ENCODE results near the gene TMEM259.

The TMEM259 gene

DNA sequence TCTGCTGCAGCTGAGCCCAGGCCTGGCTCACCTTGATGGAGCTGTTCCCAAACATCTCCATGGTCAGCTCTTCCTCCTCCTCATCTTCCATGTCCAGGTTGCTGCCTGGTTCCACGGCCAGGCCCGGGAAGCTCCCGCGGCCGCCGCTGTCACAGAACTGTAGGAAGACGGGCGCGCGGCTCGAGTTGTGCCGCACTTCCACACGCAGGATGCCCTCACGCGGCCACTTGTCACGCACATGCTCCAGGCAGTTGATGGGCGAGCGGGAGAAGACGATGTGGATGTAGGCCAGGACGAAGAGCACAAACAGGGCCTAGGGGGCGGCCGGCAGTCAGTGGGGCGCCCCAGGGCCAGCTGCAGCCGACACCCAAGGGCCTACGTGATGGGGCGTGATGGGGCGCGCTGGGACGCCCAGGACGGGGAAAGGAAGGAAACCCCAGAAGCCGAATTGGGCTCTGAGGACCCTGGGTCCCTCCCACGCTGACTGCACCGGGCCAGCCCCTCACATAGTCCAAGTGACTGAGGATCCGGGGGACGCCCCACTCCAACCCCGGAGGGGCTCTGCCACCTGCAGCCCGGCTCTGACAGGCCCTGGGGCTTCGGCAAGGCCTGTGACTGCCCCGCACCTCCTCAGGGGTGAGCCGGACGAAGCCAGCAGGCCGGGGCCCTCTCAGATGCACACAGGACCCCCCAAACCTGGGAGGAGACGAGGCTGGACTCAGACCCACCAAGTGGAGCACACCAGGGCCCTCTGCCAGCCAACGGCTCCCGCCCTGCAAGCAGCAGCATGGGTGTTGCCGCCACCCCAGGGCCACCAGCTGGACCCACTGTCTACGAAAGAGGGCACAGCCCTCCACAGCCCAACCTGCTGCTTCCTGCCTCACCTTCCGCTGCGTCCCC, 6.5 kb downstream of the TMEM259 start:
- H3K79me2 ChIP-seq (ENCODE audit: insufficient read depth, low read length) = peaks cover 41% of the 10 kb centered on the region
- H3K27ac ChIP-seq (ENCODE audit: low read depth, low read length, poor library complexity, severe bottlenecking) = no peak overlapping the region
- H3K36me3 ChIP-seq (ENCODE audit: insufficient read depth, low read length) = peaks cover 61% of the 10 kb centered on the region

DNA sequence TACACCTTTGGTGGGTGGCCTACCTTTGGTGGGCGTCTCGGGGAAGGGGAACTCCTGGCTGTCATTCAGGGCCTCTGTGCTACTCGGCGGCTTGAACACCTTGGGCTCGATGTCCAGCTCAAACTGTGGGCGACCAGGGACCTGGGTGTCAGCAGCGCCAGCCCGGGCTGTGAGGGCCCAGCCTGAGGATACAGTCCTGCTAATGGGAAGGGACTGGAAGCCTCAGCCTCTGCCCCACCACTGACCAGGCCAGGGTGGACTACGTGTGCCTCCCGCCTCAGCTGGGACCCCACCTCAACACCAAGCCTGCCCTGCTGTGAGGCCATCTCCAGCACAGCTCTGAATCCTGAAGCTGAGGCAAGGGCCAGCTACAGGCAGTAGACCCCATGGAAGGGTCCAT, 7.7 kb downstream of the TMEM259 start:
- H3K9me2 ChIP-seq (ENCODE audit: low read depth, low read length) = no peaks in the 10 kb centered on the region
- peaks cover 31% of the 10 kb centered on the region for H3K4me1 ChIP-seq (ENCODE audit: insufficient read depth, low read length, severe bottlenecking)
- H3K4me3 ChIP-seq (ENCODE audit: low read depth, low read length, poor library complexity, severe bottlenecking) = no peak overlapping the region
- H3K79me2 ChIP-seq (ENCODE audit: insufficient read depth, low read length) = peaks cover 31% of the 10 kb centered on the region
- no peak overlapping the region for H3K27ac ChIP-seq (ENCODE audit: low read depth, low read length, poor library complexity, severe bottlenecking)
- H3K9me3 ChIP-seq (ENCODE audit: low read length) = no peaks in the 10 kb centered on the region
- H3K27me3 ChIP-seq (ENCODE audit: insufficient read depth, low read length) = no peaks in the 10 kb centered on the region
- TF ChIP-seq EZH2 (IDR thresholded peaks at IDR 0.05; ENCODE audit: borderline replicate concordance, low read length) = no peak
- TF ChIP-seq, protein P1, sequence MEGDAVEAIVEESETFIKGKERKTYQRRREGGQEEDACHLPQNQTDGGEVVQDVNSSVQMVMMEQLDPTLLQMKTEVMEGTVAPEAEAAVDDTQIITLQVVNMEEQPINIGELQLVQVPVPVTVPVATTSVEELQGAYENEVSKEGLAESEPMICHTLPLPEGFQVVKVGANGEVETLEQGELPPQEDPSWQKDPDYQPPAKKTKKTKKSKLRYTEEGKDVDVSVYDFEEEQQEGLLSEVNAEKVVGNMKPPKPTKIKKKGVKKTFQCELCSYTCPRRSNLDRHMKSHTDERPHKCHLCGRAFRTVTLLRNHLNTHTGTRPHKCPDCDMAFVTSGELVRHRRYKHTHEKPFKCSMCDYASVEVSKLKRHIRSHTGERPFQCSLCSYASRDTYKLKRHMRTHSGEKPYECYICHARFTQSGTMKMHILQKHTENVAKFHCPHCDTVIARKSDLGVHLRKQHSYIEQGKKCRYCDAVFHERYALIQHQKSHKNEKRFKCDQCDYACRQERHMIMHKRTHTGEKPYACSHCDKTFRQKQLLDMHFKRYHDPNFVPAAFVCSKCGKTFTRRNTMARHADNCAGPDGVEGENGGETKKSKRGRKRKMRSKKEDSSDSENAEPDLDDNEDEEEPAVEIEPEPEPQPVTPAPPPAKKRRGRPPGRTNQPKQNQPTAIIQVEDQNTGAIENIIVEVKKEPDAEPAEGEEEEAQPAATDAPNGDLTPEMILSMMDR (IDR thresholded peaks at IDR 0.05; ENCODE audit: low read length) = no peak
- H3K36me3 ChIP-seq (ENCODE audit: insufficient read depth, low read length) = peaks cover 69% of the 10 kb centered on the region
- H3F3A ChIP-seq (ENCODE audit: insufficient read depth, low read length) = no peaks in the 10 kb centered on the region
- no peak overlapping the region for H3K4me2 ChIP-seq (ENCODE audit: low read length)
- H4K20me1 ChIP-seq (ENCODE audit: insufficient read depth, low read length) = no peaks in the 10 kb centered on the region
- H3K9ac ChIP-seq (ENCODE audit: low read length) = no peak overlapping the region
- H2AFZ ChIP-seq (ENCODE audit: low read length) = no peak overlapping the region

More for the DNA sequence above, 6.5 kb downstream of the TMEM259 start:
- Histone ChIP-seq H3F3A (ENCODE audit: insufficient read depth, low read length) (no peaks in the 10 kb centered on the region), H3K9me3 (ENCODE audit: low read length) (no peaks in the 10 kb centered on the region), H2AFZ (ENCODE audit: low read length) (no peak overlapping the region), H3K9me2 (ENCODE audit: low read depth, low read length) (no peaks in the 10 kb centered on the region), H3K4me2 (ENCODE audit: low read length) (no peak overlapping the region), H4K20me1 (ENCODE audit: insufficient read depth, low read length) (no peaks in the 10 kb centered on the region), H3K27me3 (ENCODE audit: insufficient read depth, low read length) (no peaks in the 10 kb centered on the region), H3K4me3 (ENCODE audit: low read depth, low read length, poor library complexity, severe bottlenecking) (no peak overlapping the region), H3K4me1 (ENCODE audit: insufficient read depth, low read length, severe bottlenecking) (peaks cover 42% of the 10 kb centered on the region), H3K9ac (ENCODE audit: low read length) (no peak overlapping the region)
- TF ChIP-seq, protein P1 (IDR thresholded peaks at IDR 0.05; ENCODE audit: low read length) = no peak
- no peak for TF ChIP-seq EZH2 (IDR thresholded peaks at IDR 0.05; ENCODE audit: borderline replicate concordance, low read length)

DNA sequence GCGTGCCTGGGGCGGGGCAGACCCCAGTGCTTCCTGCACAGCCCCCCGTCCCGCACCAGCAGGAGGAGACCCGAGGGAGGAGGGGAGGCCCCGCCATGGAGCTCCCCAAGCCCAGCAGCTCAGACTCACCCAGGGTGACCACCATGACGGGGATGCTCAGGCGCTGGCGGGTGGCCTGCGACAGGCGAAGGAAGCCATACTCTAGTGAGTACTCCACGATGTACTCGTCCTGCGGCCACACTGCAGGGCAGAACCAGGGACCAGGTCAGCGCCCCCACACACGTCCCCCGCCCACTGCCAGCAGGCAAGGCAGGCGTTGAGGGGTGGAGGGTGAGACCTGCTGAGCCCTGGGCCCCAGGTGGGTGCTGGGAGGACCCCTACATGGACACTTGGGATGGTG, 8.6 kb downstream of the TMEM259 start:
- H3F3A ChIP-seq (ENCODE audit: insufficient read depth, low read length) = no peaks in the 10 kb centered on the region
- peaks cover 22% of the 10 kb centered on the region for H3K79me2 ChIP-seq (ENCODE audit: insufficient read depth, low read length)
- TF ChIP-seq EZH2 (IDR thresholded peaks at IDR 0.05; ENCODE audit: borderline replicate concordance, low read length) = no peak
- TF ChIP-seq, protein P1 (IDR thresholded peaks at IDR 0.05; ENCODE audit: low read length) = no peak
- no peak overlapping the region for H3K27ac ChIP-seq (ENCODE audit: low read depth, low read length, poor library complexity, severe bottlenecking)
- H4K20me1 ChIP-seq (ENCODE audit: insufficient read depth, low read length) = no peaks in the 10 kb centered on the region
- no peaks in the 10 kb centered on the region for H3K9me2 ChIP-seq (ENCODE audit: low read depth, low read length)
- peaks cover 22% of the 10 kb centered on the region for H3K4me1 ChIP-seq (ENCODE audit: insufficient read depth, low read length, severe bottlenecking)
- H3K4me2 ChIP-seq (ENCODE audit: low read length) = no peak overlapping the region
- no peak overlapping the region for H3K9ac ChIP-seq (ENCODE audit: low read length)
- no peak overlapping the region for H2AFZ ChIP-seq (ENCODE audit: low read length)
- no peaks in the 10 kb centered on the region for H3K9me3 ChIP-seq (ENCODE audit: low read length)
- no peaks in the 10 kb centered on the region for H3K27me3 ChIP-seq (ENCODE audit: insufficient read depth, low read length)
- peaks cover 69% of the 10 kb centered on the region for H3K36me3 ChIP-seq (ENCODE audit: insufficient read depth, low read length)
- no peak overlapping the region for H3K4me3 ChIP-seq (ENCODE audit: low read depth, low read length, poor library complexity, severe bottlenecking)
